ENCODE results near the gene MED15. TPM values are rescaled to one million over a fixed set of nuclear protein-coding genes. Genes with fewer than 3 reads are reported as not detected.

MED15 gene
- total RNA-seq, 2 experiments from 2014 or later: 227 to 233 TPM

GRCh38 chr22:20523086-20523983 is 15.9 kb downstream of the MED15 start:
- Mint-ChIP-seq H3K36me3 (peaks cover 38% of the 10 kb centered on the region), H3K4me3 (peak overlapping the region; percentile 39), H3K4me1 (peaks cover 54% of the 10 kb centered on the region), H3K9me3 (no peaks in the 10 kb centered on the region), H3K27ac (peak overlapping the region; percentile 93), H3K27me3 (no peaks in the 10 kb centered on the region)
- POLR2A ChIA-PET: interaction anchor here (0.8 to 1.5 kb wide), 4 partner anchors 9 to 26 kb away, joined by 3 to 7 read pairs (median 4); no protein-coding TSS in a partner anchor
- ATAC-seq (ENCODE audit: low read depth) (peak; percentile 40), DNase-seq (no peak)

DNA sequence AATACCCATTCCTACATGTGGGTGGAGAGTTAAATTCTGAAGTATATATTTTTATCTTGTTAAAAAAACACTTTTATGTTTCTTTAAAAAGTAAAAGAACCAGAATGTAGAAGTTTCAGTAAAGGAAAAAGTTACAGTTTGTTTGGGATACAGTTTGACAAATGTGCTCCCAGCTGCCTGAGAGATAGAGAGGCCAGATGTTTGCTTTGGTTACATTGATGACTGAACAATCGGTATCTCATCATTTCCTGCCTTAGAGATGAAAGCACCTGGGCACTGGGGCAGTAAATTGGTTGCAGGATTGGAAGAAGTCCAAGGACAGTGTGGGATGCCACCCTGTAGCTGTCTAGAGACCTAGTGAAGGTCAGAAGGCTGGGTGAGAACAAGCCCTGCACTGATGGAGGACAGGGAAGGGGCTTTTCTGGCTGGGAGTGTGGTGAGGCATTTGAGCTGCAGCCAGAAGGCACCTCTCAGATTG is 16.6 kb downstream of the MED15 start:
- H3K27me3 Mint-ChIP-seq: no peaks in the 10 kb centered on the region
- peak overlapping the region; percentile 93 for H3K27ac Mint-ChIP-seq
- POLR2A ChIA-PET: interaction anchor here (0.8 to 1.5 kb wide), 6 partner anchors 10 to 41 kb away, joined by 3 to 7 read pairs (median 4); no protein-coding TSS in a partner anchor
- no peaks in the 10 kb centered on the region for H3K9me3 Mint-ChIP-seq
- DNase-seq (no peak), ATAC-seq (ENCODE audit: low read depth) (peak; percentile 56)
- peaks cover 53% of the 10 kb centered on the region for H3K4me1 Mint-ChIP-seq
- H3K36me3 Mint-ChIP-seq: peaks cover 38% of the 10 kb centered on the region
- peak overlapping the region; percentile 37 for H3K4me3 Mint-ChIP-seq

GRCh38 chr22:20525048-20525447 is 17.6 kb downstream of the MED15 start:
- H3K9me3 Mint-ChIP-seq: no peaks in the 10 kb centered on the region
- DNase-seq (no peak), ATAC-seq (ENCODE audit: low read depth) (no peak)
- no peaks in the 10 kb centered on the region for H3K27me3 Mint-ChIP-seq
- no peak overlapping the region for H3K4me3 Mint-ChIP-seq
- POLR2A ChIA-PET: interaction anchor here (1.0 to 1.5 kb wide), 3 partner anchors 16 to 40 kb away, joined by 3 to 7 read pairs (median 3); no protein-coding TSS in a partner anchor
- no peak overlapping the region for H3K27ac Mint-ChIP-seq
- peaks cover 46% of the 10 kb centered on the region for H3K4me1 Mint-ChIP-seq
- H3K36me3 Mint-ChIP-seq: peaks cover 35% of the 10 kb centered on the region

DNA sequence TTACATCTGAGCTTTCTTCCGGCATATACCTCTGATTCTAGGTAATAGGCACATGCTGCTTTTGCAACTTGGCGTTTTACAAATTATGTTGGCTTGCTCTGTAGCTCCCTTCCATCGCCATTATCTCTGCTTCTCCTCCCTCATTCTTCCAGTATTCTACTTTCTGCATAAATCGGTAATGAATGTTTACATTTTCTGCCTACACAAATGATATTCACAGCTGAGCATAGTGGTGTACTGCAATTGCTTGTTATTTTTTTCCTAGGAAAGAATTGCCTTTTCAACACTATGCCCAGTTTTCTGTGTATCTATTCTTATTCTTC is 18.9 kb downstream of the MED15 start:
- ATAC-seq (ENCODE audit: low read depth) (no peak), DNase-seq (no peak)
- Mint-ChIP-seq H3K27ac (no peak overlapping the region), H3K36me3 (peaks cover 26% of the 10 kb centered on the region), H3K9me3 (no peaks in the 10 kb centered on the region), H3K27me3 (no peaks in the 10 kb centered on the region), H3K4me1 (peaks cover 46% of the 10 kb centered on the region), H3K4me3 (no peak overlapping the region)
- POLR2A ChIA-PET: interaction anchor here (1.0 kb wide), 1 partner anchor 19 kb away, joined by 3 read pairs; the partner anchor contains the start of gene MED15

- H3K4me1 Mint-ChIP-seq: peaks cover 49% of the 10 kb centered on the region
- H3K36me3 Mint-ChIP-seq: peaks cover 26% of the 10 kb centered on the region
- ATAC-seq (ENCODE audit: low read depth) (no peak), DNase-seq (no peak)
- H3K9me3 Mint-ChIP-seq: no peaks in the 10 kb centered on the region
- no peak overlapping the region for H3K4me3 Mint-ChIP-seq
- POLR2A ChIA-PET: interaction anchor here (1.0 kb wide), 1 partner anchor 19 kb away, joined by 3 read pairs; the partner anchor contains the start of gene MED15
- no peaks in the 10 kb centered on the region for H3K27me3 Mint-ChIP-seq
- no peak overlapping the region for H3K27ac Mint-ChIP-seq
These were observed 19.4 kb downstream of the MED15 start for GRCh38 chr22:20526628-20527355.

DNA sequence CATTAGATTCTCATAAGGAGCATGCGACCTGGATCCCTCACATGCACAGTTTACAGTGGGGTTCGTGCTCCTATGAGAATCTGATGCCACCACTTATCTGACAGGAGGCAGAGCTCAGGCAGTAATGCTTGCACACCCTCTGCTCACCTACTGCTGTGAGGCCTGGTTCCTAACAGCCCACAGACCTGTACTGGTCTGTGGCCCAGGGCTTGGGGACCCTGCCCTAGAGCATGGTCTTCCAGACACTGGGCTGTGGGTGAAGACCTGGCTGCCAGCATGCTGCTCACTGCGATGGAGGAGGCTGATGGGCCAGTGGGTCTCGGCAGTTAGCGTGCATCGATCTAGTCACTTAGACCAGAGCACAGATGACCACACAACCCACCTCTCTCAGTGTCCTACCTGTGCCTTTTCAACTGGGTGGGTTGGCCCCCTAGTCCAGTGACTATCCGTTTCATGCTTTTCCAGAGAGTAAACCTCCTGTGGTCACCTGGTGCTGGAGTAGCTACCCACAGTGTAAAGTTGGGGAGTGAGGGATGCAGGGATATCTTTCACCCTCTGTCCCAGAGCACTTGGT is 21.1 kb downstream of the MED15 start:
- Mint-ChIP-seq H3K4me3 (no peak overlapping the region), H3K27me3 (no peaks in the 10 kb centered on the region), H3K36me3 (peaks cover 24% of the 10 kb centered on the region), H3K4me1 (peaks cover 47% of the 10 kb centered on the region), H3K27ac (no peak overlapping the region), H3K9me3 (no peaks in the 10 kb centered on the region)
- DNase-seq (no peak), ATAC-seq (ENCODE audit: low read depth) (no peak)
- POLR2A ChIA-PET: no interaction called here

GRCh38 chr22:20530368-20531153 is 23.2 kb downstream of the MED15 start:
- Mint-ChIP-seq H3K4me1 (peaks cover 46% of the 10 kb centered on the region), H3K9me3 (no peaks in the 10 kb centered on the region), H3K4me3 (no peak overlapping the region), H3K27me3 (no peaks in the 10 kb centered on the region), H3K27ac (no peak overlapping the region), H3K36me3 (peaks cover 29% of the 10 kb centered on the region)
- DNase-seq (no peak), ATAC-seq (ENCODE audit: low read depth) (no peak)
- POLR2A ChIA-PET: interaction anchor here (0.9 kb wide), 1 partner anchor 12 kb away, joined by 3 read pairs; no protein-coding TSS in a partner anchor

GRCh38 chr22:20531154-20531403 is 23.7 kb downstream of the MED15 start:
- ATAC-seq (ENCODE audit: low read depth) (no peak), DNase-seq (no peak)
- POLR2A ChIA-PET: interaction anchor here (0.9 kb wide), 1 partner anchor 13 kb away, joined by 3 read pairs; no protein-coding TSS in a partner anchor
- H3K4me1 Mint-ChIP-seq: peaks cover 46% of the 10 kb centered on the region
- no peaks in the 10 kb centered on the region for H3K9me3 Mint-ChIP-seq
- H3K27ac Mint-ChIP-seq: no peak overlapping the region
- H3K4me3 Mint-ChIP-seq: no peak overlapping the region
- peaks cover 29% of the 10 kb centered on the region for H3K36me3 Mint-ChIP-seq
- H3K27me3 Mint-ChIP-seq: no peaks in the 10 kb centered on the region

DNA sequence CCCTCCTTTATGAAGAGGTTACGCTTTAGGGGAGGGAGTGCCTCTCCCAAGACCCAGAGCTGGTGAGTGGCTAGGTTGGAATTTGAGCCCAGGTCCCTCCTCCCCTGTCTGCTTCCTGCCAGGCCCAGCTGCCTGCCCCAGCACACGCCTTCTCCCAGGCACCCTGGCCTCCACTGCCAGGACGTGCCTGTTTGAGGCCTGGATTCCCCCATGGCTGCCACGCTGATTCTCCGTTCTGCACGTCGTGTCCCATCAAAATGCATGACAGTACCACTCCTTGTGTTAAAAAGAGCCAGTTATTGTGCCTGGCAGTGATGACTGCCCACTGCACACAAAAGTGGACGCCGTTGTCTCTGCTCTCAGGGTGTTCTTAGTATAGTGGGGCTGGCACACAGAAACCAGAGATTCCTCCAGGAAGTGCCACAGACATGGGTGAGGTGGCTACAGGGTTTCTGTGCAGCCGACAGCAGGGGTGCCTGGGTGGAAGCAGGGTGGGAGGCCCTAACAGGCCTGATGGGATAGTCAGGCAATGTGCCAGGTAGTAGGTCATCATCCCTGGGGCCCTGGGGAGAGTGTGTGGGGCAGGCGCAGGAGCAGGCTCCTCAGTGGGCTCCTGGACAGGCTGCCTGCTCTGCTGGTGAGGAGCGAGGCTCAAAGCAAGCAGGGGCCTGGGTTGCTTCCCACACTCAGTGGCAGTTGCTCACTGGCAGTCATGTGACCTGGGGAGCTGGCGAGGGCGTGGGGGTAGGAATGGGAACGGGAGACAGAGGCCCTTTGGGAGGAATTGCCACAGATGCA is 24.2 kb downstream of the MED15 start:
- DNase-seq (no peak), ATAC-seq (ENCODE audit: low read depth) (no peak)
- H3K4me3 Mint-ChIP-seq: no peak overlapping the region
- H3K36me3 Mint-ChIP-seq: peaks cover 27% of the 10 kb centered on the region
- no peaks in the 10 kb centered on the region for H3K9me3 Mint-ChIP-seq
- POLR2A ChIA-PET: interaction anchor here (0.8 to 1.3 kb wide), 4 partner anchors 13 to 24 kb away, joined by 3 to 7 read pairs (median 4); partner anchors contain the start of gene MED15
- H3K27me3 Mint-ChIP-seq: no peaks in the 10 kb centered on the region
- peaks cover 41% of the 10 kb centered on the region for H3K4me1 Mint-ChIP-seq
- peak overlapping the region; percentile 69 for H3K27ac Mint-ChIP-seq

- Mint-ChIP-seq H3K4me3 (peak overlapping the region; percentile 10), H3K27me3 (no peaks in the 10 kb centered on the region), H3K4me1 (peaks cover 39% of the 10 kb centered on the region), H3K36me3 (peaks cover 26% of the 10 kb centered on the region), H3K9me3 (no peaks in the 10 kb centered on the region), H3K27ac (peak overlapping the region; percentile 73)
- DNase-seq: no peak
- POLR2A ChIA-PET: interaction anchor here (0.8 to 1.3 kb wide), 4 partner anchors 12 to 38 kb away, joined by 3 to 7 read pairs (median 4); partner anchors contain the start of gene MED15
- ATAC-seq (ENCODE audit: low read depth): no peak
These were observed 25.0 kb downstream of the MED15 start for GRCh38 chr22:20532256-20532993.

DNA sequence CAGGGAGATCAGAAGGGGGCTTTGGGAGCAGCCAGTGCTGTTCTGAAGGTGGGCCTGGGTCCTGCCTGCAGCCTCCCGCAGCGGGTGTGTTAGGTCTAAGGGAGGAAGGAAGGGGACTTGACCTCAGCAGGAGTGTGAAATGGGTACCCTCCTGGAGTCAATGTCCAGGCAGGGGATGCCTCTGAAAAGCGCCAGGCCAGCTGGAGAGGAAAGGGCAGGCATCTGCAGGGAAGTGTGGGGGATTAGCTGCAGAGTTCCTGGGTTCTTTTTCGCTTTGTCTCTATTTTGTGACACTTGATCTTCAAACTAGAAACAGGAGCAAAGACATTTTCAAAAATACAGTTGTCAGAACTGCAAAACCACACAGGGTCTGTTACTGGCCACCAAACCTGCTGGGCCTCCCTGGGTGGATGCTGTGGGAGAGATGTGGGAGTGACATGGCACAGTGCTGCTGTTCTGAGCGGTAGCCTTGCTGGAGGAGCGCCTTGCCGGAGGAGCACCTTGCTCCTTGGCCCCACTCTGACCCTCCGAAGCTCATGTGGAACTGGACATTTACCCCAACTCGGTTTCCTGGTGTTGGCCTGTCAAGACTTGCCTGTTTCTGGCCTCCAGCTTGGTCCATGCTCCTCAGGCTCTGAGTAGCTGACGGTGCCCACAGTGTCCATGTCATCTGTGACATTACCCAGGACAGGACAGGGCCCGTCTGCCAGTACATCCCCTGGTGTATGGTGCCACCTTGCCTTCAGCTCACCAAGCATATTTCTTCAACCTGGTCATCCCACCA is 25.9 kb downstream of the MED15 start:
- H3K4me3 Mint-ChIP-seq: peak overlapping the region; percentile 10
- DNase-seq (no peak), ATAC-seq (ENCODE audit: low read depth) (peak; percentile 22)
- POLR2A ChIA-PET: interaction anchor here (1.1 to 1.3 kb wide), 3 partner anchors 16 to 39 kb away, joined by 3 to 5 read pairs (median 3); partner anchors contain the start of gene MED15
- peaks cover 35% of the 10 kb centered on the region for H3K4me1 Mint-ChIP-seq
- H3K27ac Mint-ChIP-seq: peak overlapping the region; percentile 73
- peaks cover 29% of the 10 kb centered on the region for H3K36me3 Mint-ChIP-seq
- peaks cover 2% of the 10 kb centered on the region for H3K9me3 Mint-ChIP-seq
- no peaks in the 10 kb centered on the region for H3K27me3 Mint-ChIP-seq

Measured in activated naive CD8-positive, alpha-beta T cell treated with anti-CD3 and anti-CD28 coated beads, Interleukin-2, amount 10 ng/mL, durations not matched to agents 7 days and 5 days (primary cell).